Measurements from ENCODE around the gene SHISA8.

DNA sequence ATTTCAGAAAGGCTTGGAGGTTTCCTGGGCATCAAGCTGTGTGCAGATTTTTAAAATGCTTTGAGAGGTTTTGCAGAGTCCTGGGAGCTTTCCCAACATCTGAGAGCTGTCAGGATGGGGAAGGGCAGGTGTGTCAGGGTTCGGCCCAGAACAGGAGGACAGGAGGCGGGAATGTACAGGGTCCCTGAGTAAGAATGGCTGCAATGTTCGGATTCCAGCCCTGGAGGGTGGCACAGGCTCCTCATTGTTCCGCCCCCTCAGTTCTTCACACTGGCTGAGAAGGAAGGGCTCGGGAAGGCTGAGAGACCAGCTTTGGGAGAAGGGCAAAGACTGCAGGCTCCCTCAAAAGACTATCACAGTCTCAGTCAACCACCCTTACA, 49.2 kb upstream of the SHISA8 start:
- TF ChIP-seq CTCF (IDR thresholded peaks at IDR 0.05): no peak
- TF ChIP-seq POLR2A (IDR thresholded peaks at IDR 0.05): no peak
- TF ChIP-seq POLR2AphosphoS5 (IDR thresholded peaks at IDR 0.05; ENCODE audit: insufficient read depth in 1 of 2, low read depth in 1 of 2): no peak

Measured in vagina (tissue), 2 donors.